NCI-H1694 (cell line): Measurements from ENCODE around the gene LRPAP1.
"Not testable (repeated sequence)": the region's sequence is repeated elsewhere in the genome, so short reads cannot be mapped to it uniquely, and the experiment has no call there.

Experiments
- DNase-seq: peaks from one replicate; lab custom pipeline; 2025; lab: John Stamatoyannopoulos, UW

LRPAP1 gene, protein sequence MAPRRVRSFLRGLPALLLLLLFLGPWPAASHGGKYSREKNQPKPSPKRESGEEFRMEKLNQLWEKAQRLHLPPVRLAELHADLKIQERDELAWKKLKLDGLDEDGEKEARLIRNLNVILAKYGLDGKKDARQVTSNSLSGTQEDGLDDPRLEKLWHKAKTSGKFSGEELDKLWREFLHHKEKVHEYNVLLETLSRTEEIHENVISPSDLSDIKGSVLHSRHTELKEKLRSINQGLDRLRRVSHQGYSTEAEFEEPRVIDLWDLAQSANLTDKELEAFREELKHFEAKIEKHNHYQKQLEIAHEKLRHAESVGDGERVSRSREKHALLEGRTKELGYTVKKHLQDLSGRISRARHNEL

DNA sequence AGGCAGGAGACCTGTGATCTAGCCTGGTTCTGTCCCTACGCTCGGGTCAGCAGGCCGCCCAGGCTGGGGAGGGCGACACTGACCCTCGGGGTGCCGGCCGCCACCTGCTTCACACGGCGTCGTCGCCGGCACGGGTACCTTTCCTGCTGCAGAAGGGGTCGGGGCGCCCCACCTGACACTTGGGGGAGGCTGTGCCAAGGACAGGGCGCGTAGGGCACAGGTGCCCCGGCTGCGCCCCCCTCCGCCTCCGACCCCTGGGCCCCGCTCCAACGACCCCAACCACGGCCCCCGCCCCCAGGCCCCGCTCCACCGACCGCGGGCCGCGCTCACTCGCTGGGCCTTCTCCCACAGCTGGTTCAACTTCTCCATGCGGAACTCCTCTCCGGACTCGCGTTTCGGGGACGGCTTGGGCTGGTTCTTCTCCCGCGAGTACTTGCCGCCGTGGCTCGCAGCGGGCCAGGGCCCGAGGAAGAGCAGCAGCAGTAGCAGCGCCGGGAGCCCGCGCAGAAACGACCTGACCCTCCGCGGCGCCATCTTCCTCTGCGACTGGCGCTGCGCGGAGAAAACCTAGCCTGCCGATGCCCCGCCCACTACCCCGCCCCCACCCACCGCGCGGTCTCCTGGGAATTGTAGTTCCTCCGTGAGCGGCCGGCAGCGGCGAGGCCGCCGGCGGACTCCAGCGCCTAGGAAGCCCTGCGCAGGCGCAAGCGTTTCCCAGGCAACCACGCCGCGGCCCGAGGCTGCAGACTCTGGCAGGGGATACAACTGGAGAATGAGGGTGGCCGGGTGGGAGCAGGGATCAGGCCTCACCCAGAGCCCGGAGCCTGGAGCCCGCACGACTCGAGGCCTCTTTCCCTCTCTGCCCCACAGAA lies at the start of gene LRPAP1:
Gene LRPAP1 (minus strand): TSS at position 544 of the 872 bp plus-strand sequence. CDS start 10 bp downstream, at position 534.
- peak; percentile 49 for DNase-seq

DNA sequence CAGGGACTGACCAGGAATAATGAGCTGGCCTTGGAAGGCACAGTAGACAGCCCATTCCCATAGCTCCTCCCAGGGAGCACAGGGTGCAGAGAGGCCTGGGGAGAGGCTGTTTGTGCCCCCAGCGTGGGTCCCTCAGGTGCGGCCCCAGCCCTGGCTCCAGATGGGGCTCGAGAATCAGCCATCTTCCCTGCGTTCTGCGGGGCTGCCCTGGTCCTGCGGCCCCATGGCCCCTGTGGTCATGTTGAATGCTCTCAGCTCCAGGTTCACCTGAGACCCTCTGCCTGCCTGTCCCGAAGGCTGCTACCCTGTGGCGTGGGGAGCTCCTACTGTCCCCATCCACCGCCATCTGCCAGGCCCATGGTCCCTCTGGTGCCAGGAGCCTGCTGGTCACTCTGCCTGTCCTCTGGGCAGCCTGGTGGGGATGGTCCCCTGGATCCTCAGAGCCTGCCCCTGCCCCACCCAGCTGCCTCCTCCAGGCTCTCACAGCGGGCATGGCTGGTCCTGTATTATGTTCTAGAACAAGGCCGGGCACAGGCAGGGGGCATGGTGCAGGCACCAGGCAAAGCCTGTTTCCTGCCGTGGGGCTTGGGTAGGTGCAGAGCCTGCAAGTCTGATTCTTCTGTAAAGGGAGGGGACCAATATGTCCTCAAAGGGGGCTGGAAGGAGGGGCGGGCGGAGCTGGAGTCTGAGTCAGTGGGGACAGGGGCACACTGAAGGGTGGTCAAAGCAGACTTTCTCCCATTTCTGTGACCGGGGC lies 49.3 kb upstream of the LRPAP1 start:
- DNase-seq, result not testable (repeated sequence)

DNA sequence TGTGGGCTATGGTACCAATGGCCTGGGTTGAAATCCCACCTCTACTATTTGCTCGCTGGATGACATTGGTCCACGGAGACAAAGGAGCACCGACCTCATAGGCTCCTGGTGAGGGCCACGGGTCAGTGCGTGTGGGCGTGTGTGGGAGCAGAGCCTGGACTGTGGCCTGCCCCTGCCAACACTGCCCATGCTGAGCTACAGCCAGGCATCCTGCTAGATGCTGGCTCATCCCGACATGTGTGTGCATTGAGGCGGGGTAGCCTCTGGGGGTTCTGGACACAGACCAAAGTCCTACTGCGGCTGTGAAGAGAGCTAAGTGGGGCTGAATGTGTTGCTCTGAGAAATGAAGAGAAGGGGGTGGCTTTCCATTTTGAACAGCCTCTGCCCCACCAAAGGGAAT lies 48.6 kb upstream of the LRPAP1 start:
- not testable (repeated sequence) for DNase-seq

DNA sequence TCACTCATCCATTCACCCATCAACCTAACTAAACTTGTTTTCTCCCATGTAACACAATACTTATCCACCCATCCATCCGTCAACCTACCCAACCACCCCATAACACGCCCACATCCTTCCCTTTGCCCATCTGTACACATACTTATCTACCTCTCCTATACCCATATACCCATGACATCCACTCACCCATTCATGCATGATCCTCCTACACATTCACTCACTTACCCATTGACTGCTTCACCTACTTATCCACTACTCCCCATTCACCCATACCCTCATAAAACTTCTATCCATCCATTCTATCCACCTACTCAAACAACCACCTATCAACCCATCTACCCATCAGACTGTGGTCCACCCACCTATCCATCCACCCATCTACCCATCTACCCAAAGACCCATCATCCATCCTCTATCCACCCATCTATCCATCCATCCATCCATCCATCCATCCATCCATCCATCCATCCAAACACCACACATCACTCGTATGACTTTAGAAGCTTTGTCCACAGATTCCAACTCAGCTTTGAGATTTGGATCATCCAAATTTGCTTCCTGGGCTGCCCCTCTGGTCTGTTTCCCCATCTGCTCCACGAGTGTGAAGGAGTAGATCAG lies 46.4 kb upstream of the LRPAP1 start:
- not testable (repeated sequence) for DNase-seq

DNA sequence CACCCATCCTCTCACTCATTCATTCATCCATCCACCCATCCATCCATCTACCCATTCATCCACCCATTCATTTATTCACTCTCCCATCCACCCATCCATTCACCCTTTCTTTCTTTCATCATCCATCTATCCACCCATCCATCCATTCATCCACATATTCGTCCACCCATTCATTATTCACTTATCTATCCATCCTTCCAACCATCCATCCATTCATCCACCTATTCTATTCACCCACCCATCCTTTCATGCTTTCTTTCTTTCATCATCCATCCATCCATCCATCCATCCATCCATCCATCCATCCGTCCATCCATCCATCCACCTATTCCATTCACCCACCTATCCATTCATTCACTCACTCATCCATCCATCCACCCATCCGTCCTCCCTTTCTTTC lies 45.8 kb upstream of the LRPAP1 start:
- not testable (repeated sequence) for DNase-seq

DNA sequence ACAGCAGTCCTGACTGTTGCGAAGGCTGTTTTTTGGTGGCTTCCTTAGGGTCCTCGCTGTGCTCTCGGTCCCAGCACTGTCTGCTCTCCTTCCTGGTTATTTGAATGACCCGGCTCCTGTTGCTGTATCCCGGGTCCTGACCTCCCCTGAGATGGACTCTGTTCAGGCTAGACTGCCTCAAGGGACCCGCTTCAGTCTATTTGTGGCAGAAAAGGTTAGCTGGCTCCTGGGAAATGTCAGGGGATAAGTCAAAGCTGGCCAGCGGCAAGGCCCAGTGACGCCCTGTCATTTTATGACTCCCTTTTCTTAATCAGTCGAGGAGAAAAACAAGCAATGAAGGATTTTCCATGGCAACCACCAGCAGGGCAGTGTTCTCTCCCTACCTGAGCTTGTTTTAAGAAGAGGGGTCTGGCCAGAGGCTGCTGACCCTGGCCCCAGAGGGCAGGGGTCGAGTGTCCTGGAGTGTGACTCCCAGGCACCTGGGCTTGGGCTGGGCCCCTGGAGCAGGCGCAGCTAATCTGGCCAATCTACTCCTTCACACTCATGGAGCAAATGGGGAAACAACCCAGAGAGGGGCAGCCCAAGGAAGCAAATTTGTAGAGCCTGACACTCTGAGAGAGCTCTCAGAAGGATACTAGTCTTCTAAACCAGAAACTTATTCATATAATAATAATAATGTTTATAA lies 45.1 kb upstream of the LRPAP1 start:
- not testable (repeated sequence) for DNase-seq

DNA sequence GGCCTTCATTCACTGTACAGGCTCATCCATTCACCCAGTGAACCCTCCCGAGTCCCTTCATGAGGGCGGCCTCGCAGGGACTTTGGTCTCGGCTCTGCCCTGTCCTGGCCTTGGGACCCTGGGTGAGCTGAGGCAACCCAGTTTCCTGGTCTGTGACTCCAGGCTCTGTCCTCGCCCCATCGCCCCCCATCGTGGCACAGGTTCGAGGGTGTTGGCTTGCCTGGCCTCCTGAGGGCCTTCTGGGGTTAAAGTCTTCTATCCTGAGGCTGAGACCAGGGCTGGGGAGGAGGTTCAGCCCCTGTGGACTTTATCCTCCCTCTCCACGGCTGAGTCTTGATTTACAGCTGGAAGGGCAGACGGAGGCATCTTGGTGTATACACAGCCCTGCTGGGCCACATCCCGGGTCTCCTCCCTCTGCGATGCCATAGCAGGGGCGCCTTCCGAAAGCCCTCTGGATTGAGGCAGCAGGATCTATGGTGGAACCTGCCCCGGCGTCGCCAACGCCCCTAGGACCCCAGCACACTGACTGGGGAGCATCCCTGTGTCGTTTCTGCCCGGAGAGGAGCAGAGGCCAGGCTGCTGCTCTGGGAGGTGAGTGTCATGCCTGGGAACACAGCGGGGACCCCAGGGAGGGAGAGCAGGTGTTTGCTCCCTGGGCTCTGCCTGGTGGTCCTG lies 44.4 kb upstream of the LRPAP1 start:
- not testable (repeated sequence) for DNase-seq

DNA sequence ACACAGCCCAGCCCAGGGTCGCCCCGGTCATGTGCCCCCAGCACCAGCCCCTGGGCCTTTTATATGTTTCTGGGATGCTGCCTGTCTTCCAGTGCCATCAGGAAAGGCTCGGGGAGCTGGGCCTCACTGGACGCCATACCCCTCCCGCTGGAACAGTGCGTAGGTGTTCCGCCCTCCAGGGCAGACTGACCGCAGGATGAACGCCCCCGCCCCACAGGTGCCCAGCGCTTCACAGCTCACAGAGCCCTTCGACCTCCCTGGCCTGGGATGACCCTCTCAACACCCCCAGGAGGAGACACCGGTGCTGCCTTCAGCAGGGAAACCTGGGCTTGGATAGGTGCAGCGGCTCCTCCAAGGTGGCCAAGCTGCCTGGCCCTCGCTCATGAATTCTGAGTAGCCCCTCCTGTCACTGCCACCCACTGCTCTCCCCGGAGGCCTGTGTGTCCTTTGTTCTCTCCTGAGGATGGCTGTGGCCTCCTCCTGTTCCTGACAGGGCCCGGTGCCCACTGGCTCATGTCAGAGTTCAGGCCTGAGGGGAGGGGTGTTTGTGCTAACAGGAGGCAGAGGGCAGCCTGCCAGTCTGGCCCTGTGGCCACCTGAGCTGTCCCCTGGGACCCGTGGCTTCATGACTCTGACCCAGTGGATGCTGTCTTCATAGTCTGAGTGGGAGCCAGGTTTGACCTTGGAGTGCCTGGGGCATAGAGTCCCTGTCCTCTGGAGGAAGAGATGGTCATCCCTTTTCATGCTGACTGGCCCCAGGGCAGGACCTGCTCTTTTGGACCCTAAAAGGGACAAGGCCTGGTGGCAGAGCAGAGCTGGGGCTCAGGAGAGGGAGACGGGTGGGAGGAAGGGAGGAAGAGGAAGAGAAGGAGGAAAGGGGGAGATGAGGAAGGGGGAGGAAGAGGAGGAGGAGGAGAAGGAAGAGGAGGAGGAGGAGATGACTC lies 43.5 kb upstream of the LRPAP1 start:
- DNase-seq, result not testable (repeated sequence)

DNA sequence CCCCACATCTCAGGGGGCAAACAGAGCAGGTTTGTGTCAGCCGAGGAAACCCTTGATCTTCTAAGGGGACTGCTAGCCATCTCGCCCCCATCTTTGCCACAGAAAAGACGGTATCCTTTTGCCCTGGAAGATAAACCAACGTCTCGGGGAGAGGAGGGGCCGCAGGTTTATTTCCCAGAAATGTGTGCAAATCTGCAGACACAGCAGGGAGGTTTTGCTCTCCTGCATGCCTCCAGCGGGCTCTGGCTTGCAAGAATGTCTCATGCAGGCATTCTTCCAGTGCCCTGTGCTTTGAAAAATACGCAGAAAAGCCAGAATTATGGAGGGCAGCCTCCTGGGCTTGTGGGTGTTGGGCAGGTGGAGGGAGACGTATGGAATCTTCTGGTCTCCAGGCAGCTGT lies 42.6 kb upstream of the LRPAP1 start:
- DNase-seq, result not testable (repeated sequence)

DNA sequence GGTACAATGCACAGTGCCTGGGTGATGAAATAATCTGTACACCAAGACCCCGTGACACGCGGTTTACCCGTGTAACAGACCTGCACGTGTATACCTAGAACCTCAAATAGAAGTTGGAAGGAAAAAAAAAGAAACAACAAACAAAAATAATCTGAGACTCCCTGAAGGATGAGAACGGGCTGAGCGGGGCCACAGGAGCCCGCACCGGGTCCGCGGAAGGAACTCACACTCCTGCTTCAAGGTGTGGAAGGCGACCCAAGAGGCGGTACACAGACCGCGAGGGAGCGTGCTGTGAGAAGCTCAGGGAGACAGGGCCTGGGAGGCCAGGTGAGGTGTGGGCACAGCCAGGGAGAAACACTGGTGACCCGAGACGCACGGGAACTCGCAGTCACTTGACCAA lies 42.1 kb upstream of the LRPAP1 start:
- not testable (repeated sequence) for DNase-seq

DNA sequence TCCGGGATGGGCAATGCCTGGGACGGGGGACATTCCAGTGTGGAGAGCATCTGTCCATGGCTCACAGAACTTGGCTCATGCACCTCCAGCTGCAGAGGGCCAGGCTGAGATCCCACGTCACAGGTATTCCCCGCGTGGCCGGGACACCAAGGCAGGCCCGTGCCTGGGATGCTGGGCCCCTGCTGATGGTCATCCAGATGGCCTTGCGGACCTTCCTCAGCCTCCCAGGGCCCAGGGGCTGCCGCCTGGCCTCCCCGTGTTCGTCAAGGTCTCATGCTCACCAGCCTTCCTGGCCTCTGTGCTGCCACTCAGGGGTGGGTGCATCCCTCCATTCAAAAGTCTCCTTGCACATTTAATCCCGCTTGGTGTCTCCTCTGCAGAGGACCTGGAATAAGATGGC lies 40.9 kb upstream of the LRPAP1 start:
- no peak for DNase-seq

DNA sequence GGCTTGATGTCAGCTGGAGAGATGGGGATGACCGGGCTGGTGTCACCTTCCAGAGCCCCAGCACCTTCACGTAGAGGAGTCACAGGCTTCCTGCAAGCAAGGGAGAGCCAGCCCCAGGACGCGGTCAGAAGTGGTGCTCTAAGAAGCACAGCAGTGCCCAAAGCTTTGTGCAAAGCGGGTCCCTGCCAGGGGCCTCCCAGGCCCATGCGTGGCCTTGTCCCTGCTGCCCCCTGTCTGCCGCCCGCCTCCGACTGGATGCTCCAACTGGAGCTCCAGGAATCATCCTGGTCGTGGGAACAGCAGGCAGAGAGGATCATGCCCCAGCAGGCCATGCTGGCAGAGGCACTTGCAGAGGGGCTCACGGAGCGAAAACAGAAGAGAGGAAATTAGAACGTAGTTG lies 40.1 kb upstream of the LRPAP1 start:
- peak; percentile 64 for DNase-seq

DNA sequence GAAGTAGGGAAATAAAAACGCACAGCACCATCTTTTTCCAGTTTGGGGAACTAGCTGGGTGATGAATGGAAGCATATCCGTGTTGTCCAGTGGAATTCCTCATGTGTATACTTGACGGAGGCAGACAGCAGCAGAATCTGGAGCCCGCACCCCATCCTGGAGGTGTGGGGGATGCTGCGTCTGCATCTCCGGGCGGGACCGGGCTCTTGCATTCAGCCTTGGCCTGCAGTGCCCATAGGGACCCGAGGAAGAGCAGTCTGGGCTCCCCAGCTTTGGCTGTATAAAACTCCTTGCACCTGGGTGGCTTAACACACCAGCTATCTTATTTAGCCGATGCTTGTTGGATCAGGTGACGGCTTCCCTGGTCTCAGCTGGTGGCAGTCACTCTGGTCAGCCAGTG lies 39.7 kb upstream of the LRPAP1 start:
- no peak for DNase-seq

DNA sequence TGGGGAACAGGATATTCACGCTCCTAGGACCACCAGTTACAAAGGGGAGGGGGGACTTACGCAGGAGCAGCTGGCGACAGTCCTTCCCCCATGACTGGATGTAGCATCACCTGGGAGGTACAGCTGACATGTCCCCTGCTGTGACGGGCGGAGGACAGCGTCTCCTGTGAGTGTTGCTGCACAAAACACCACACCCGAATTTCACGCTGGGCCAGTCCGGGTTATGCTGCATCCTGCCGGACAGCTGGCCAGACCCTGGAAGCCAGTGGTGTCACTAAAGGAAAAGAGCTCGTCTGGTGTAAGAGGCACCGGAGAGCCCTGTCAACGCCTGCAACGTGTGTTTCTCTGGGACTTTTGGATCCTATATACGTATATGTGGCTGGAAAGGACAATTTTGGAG lies 38.7 kb upstream of the LRPAP1 start:
- not testable (repeated sequence) for DNase-seq

DNA sequence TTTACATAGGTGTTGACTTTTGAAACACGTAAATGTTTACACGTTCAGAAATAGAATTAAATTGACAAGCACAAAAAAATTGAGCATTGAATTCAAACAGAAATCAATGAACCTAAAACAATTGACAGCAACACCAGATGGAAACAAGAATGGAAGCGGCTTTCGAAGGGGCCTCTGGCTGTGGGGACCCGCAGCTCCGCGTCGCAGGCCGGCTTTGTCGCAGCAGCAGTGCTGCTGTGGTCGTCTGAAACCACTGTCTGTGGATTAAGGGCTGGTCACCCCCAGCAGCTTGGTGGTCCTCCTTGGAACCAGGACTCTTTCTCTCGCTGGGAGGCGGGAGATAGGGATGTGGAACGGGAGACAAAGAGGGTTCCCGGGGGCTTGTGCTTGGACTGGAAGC lies 37.4 kb upstream of the LRPAP1 start:
- not testable (repeated sequence) for DNase-seq

DNA sequence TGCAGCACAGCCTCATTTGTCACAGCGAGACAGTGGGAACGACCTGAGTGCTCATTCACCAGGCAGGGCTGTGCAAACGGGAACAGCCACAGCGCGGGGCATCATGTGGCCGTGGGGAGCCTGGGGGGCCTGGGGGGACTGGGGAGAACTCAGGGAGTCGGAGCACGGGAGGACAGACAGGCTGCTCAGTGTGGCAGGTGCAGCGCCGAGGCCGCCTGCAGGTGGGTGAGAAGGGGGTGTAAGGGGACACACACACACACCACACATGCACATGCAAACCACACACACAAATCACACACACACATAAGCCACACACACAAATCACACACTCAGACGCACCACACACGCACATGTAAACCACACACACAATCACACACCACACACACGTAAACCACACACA lies 34.5 kb upstream of the LRPAP1 start:
- DNase-seq, result not testable (repeated sequence)

DNA sequence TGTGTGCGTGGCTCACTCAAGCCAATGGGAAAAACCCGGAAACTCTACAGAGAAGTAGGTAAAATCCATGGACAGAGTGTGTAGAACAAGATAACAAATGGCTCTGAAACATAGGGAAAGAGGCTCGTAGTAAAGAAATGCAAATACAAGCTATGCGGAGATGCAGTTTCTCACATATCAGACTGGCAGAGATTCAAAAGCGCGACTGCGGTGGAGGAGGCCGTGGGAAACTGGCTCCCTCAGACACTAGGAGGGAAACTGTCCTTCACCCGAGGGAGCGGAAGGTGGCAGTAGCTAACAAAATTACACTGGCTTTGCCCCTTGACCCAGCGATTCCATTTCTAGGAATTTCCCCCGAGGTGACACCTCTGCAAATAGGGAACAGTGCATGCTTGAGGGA lies 34.1 kb upstream of the LRPAP1 start:
- DNase-seq, result not testable (repeated sequence)

DNA sequence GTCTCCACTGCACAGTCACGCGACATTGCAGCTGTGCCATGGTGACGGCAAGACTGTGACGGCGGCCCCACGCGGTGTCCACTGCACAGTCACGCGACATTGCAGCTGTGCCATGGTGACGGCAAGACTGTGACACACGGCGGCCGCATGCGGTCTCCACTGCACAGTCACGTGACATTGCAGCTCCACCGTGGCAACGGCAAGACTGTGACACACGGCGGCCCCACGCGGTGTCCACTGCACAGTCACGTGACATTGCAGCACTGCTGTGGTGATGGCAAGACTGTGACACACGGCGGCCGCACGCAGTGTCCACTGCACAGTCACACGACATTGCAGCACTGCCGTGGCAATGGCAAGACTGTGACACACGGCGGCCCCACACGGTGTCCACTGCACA lies 32.7 kb upstream of the LRPAP1 start:
- not testable (repeated sequence) for DNase-seq

DNA sequence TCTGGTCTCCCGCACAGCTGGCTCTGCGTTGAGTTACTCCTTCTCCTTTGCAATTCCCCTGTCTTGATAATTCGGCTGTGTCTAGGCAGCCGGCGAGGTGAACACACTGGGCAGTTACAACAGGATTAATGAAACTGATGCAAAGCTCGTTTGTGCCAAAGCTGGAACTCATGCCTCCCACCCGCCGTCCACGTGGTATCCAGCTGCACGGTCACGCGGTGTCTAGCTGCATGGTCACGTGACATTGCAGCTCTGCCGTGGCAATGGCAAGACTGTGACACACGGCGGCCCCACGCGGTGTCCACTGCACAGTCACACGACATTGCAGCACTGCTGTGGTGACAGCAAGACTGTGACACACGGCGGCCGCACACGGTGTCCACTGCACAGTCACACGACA lies 31.2 kb upstream of the LRPAP1 start:
- DNase-seq, result no peak
